Activated CD4-positive, alpha-beta T cell treated with anti-CD3 and anti-CD28 coated beads for 36 hours (primary cell): ENCODE data around the gene LAMA2. TPM values are rescaled to one million over a fixed set of nuclear protein-coding genes. Genes with fewer than 3 reads are reported as not detected.

ENCODE experiments used
- ATAC-seq: fragments of 200-7000 bp; cut with Tn5 transposase; one replicate; pipeline ENCODE4 v1.10.0; 2021; ENCODE audit warnings: mild to moderate bottlenecking, moderate library complexity
- CTCF ChIA-PET: fragments of 350-600 bp; sonication (Branson Sonifier 250); formaldehyde crosslinking; loops from one replicate; lab custom pipeline; 2021; ENCODE audit warnings: antibody characterized with exemption; lab: Charles Lee
- POLR2A ChIA-PET: fragments of 350-600 bp; sonication (Branson Sonifier 250); formaldehyde crosslinking; loops from one replicate; lab custom pipeline; 2021; ENCODE audit warnings: antibody characterized with exemption, inconsistent platforms; lab: Charles Lee
- DNase-seq: peaks from one replicate; pipeline ENCODE4 v3.0.0-alpha.2; 2020
- H3K27ac Mint-ChIP-seq: one replicate; pipeline ENCODE4 v1.8.0; 2021; ENCODE audit warnings: mixed read lengths
- H3K27me3 Mint-ChIP-seq: one replicate; pipeline ENCODE4 v1.8.0; 2021; ENCODE audit warnings: mixed read lengths
- H3K36me3 Mint-ChIP-seq: one replicate; pipeline ENCODE4 v1.8.0; 2021; ENCODE audit warnings: low read depth, mixed read lengths
- H3K4me1 Mint-ChIP-seq: one replicate; pipeline ENCODE4 v1.8.0; 2021; ENCODE audit warnings: mixed read lengths
- H3K4me3 Mint-ChIP-seq: one replicate; pipeline ENCODE4 v1.8.0; 2021; ENCODE audit warnings: mild to moderate bottlenecking, moderate library complexity, mixed read lengths
- H3K9me3 Mint-ChIP-seq: one replicate; pipeline ENCODE4 v1.8.0; 2021; ENCODE audit warnings: low read depth, mixed read lengths
- intact Hi-C, 2 experiments: fragments of 100-400 bp; cut with DNase I in 1 of 2; cut with micrococcal nuclease in 1 of 2; formaldehyde crosslinking; loops; one replicate each; pipeline versions ENCODE4 v1.14.2 to v1.15.1; 2022 to 2024; cut with DNase I, micrococcal nuclease
- total RNA-seq, 2 experiments: library from RNA; stranded (reverse); gene quantifications; one replicate each; pipeline ENCODE4 v1.2.3, GENCODE V29; 2021

LAMA2 gene
- total RNA-seq, result under 1 TPM; 0.65 to 0.80 TPM

GRCh38 chr6:128882991-128883611, at the start of gene LAMA2:
Gene LAMA2 (plus strand): TSS chr6:128883138. CDS start chr6:128883246, 108 bp downstream.
- no peak within 1 kb of the TSS for H3K27ac Mint-ChIP-seq
- intact Hi-C loops, result no loop called here
- H3K4me1 Mint-ChIP-seq, result peaks cover 4% of the 10 kb centered on the region
- DNase-seq (peak; percentile 22), ATAC-seq (no peak)
- H3K27me3 Mint-ChIP-seq, result peaks cover 29% of the 10 kb centered on the region
- H3K4me3 Mint-ChIP-seq, result no peak within 1 kb of the TSS
- no peaks in the 10 kb centered on the region for H3K9me3 Mint-ChIP-seq
- POLR2A ChIA-PET, result no interaction called here
- no peaks in the 10 kb centered on the region for H3K36me3 Mint-ChIP-seq
- CTCF ChIA-PET, result interaction anchor here (0.7 kb wide), 1 partner anchor 637 kb away, joined by 3 read pairs; no protein-coding TSS in a partner anchor

GRCh38 chr6:128836761-128837160, 46.2 kb upstream of the LAMA2 start:
- no peak overlapping the region for H3K27ac Mint-ChIP-seq
- intact Hi-C loops, result no loop called here
- H3K9me3 Mint-ChIP-seq, result peaks cover 4% of the 10 kb centered on the region
- DNase-seq (no peak), ATAC-seq (no peak)
- ChIA-PET CTCF (no interaction called here), POLR2A (no interaction called here)
- peaks cover 6% of the 10 kb centered on the region for H3K27me3 Mint-ChIP-seq
- H3K4me3 Mint-ChIP-seq, result no peak overlapping the region
- H3K36me3 Mint-ChIP-seq, result no peaks in the 10 kb centered on the region
- H3K4me1 Mint-ChIP-seq, result no peaks in the 10 kb centered on the region

GRCh38 chr6:128841518-128841917, 41.4 kb upstream of the LAMA2 start:
- intact Hi-C loops, result no loop called here
- Mint-ChIP-seq H3K9me3 (no peaks in the 10 kb centered on the region), H3K27me3 (peaks cover 7% of the 10 kb centered on the region), H3K36me3 (no peaks in the 10 kb centered on the region), H3K4me3 (no peak overlapping the region), H3K4me1 (no peaks in the 10 kb centered on the region), H3K27ac (no peak overlapping the region)
- CTCF ChIA-PET, result interaction anchor here (1.3 kb wide), 1 partner anchor 13 kb away, joined by 3 read pairs; no protein-coding TSS in a partner anchor
- POLR2A ChIA-PET, result no interaction called here
- DNase-seq (no peak), ATAC-seq (peak; percentile 19)

- no peak overlapping the region for H3K27ac Mint-ChIP-seq
- no peaks in the 10 kb centered on the region for H3K4me1 Mint-ChIP-seq
- H3K27me3 Mint-ChIP-seq, result peaks cover 11% of the 10 kb centered on the region
- H3K36me3 Mint-ChIP-seq, result no peaks in the 10 kb centered on the region
- DNase-seq, result no peak
- no peak overlapping the region for H3K4me3 Mint-ChIP-seq
- ChIA-PET CTCF (no interaction called here), POLR2A (no interaction called here)
- H3K9me3 Mint-ChIP-seq, result no peaks in the 10 kb centered on the region
- ATAC-seq, result no peak
- intact Hi-C loops, result no loop called here
Observed at GRCh38 chr6:128844598-128844997, 38.3 kb upstream of the LAMA2 start.

GRCh38 chr6:128847431-128848210, 35.3 kb upstream of the LAMA2 start:
- ATAC-seq (no peak), DNase-seq (no peak)
- CTCF ChIA-PET, result no interaction called here
- no peak overlapping the region for H3K4me3 Mint-ChIP-seq
- POLR2A ChIA-PET, result no interaction called here
- H3K36me3 Mint-ChIP-seq, result no peaks in the 10 kb centered on the region
- peaks cover 9% of the 10 kb centered on the region for H3K27me3 Mint-ChIP-seq
- H3K9me3 Mint-ChIP-seq, result no peaks in the 10 kb centered on the region
- no peak overlapping the region for H3K27ac Mint-ChIP-seq
- H3K4me1 Mint-ChIP-seq, result no peaks in the 10 kb centered on the region
- intact Hi-C loops, result no loop called here

- H3K36me3 Mint-ChIP-seq, result no peaks in the 10 kb centered on the region
- no peaks in the 10 kb centered on the region for H3K9me3 Mint-ChIP-seq
Observed at GRCh38 chr6:128848212-128848935, 34.6 kb upstream of the LAMA2 start.

GRCh38 chr6:128855581-128856085, 27.3 kb upstream of the LAMA2 start:
- Mint-ChIP-seq H3K36me3 (no peaks in the 10 kb centered on the region), H3K9me3 (peaks cover 2% of the 10 kb centered on the region), H3K27me3 (peaks cover 2% of the 10 kb centered on the region), H3K27ac (no peak overlapping the region), H3K4me1 (no peaks in the 10 kb centered on the region), H3K4me3 (no peak overlapping the region)
- ATAC-seq (no peak), DNase-seq (no peak)
- ChIA-PET CTCF (no interaction called here), POLR2A (interaction anchor here (0.7 kb wide), 1 partner anchor 242 kb away, joined by 3 read pairs; no protein-coding TSS in a partner anchor)
- intact Hi-C loops, result no loop called here

More at GRCh38 chr6:128848212-128848935, 34.6 kb upstream of the LAMA2 start:
- Mint-ChIP-seq H3K27ac (no peak overlapping the region), H3K27me3 (peaks cover 9% of the 10 kb centered on the region), H3K4me1 (no peaks in the 10 kb centered on the region), H3K4me3 (no peak overlapping the region)
- ATAC-seq (no peak), DNase-seq (no peak)
- ChIA-PET POLR2A (no interaction called here), CTCF (no interaction called here)
- intact Hi-C loops, result no loop called here

GRCh38 chr6:128857806-128858205, 25.1 kb upstream of the LAMA2 start:
- ATAC-seq (no peak), DNase-seq (no peak)
- intact Hi-C loops, result no loop called here
- CTCF ChIA-PET, result no interaction called here
- Mint-ChIP-seq H3K27ac (no peak overlapping the region), H3K4me1 (no peaks in the 10 kb centered on the region), H3K36me3 (no peaks in the 10 kb centered on the region), H3K9me3 (peaks cover 14% of the 10 kb centered on the region), H3K27me3 (no peaks in the 10 kb centered on the region), H3K4me3 (no peak overlapping the region)
- POLR2A ChIA-PET, result no interaction called here

- CTCF ChIA-PET, result no interaction called here
- intact Hi-C loops, result no loop called here
- Mint-ChIP-seq H3K36me3 (no peaks in the 10 kb centered on the region), H3K27ac (no peak overlapping the region), H3K4me1 (no peaks in the 10 kb centered on the region), H3K9me3 (peaks cover 14% of the 10 kb centered on the region), H3K27me3 (no peaks in the 10 kb centered on the region), H3K4me3 (no peak overlapping the region)
- POLR2A ChIA-PET, result no interaction called here
- no peak for DNase-seq
- no peak for ATAC-seq
Observed at GRCh38 chr6:128860782-128861181, 22.2 kb upstream of the LAMA2 start.

- CTCF ChIA-PET, result interaction anchor here (0.6 kb wide), 1 partner anchor 84 kb away, joined by 3 read pairs; no protein-coding TSS in a partner anchor
- no peaks in the 10 kb centered on the region for H3K4me1 Mint-ChIP-seq
- H3K27ac Mint-ChIP-seq, result no peak overlapping the region
- intact Hi-C loops, result no loop called here
- H3K36me3 Mint-ChIP-seq, result no peaks in the 10 kb centered on the region
- peaks cover 2% of the 10 kb centered on the region for H3K27me3 Mint-ChIP-seq
- POLR2A ChIA-PET, result no interaction called here
- ATAC-seq, result no peak
- no peak overlapping the region for H3K4me3 Mint-ChIP-seq
- H3K9me3 Mint-ChIP-seq, result peaks cover 14% of the 10 kb centered on the region
- DNase-seq, result no peak
Observed at GRCh38 chr6:128863983-128864382, 19.0 kb upstream of the LAMA2 start.

GRCh38 chr6:128870746-128871145, 12.2 kb upstream of the LAMA2 start:
- ATAC-seq (no peak), DNase-seq (no peak)
- POLR2A ChIA-PET, result no interaction called here
- intact Hi-C loops, result no loop called here
- Mint-ChIP-seq H3K9me3 (no peaks in the 10 kb centered on the region), H3K4me3 (no peak overlapping the region), H3K27me3 (peaks cover 2% of the 10 kb centered on the region), H3K4me1 (no peaks in the 10 kb centered on the region), H3K27ac (no peak overlapping the region), H3K36me3 (no peaks in the 10 kb centered on the region)
- CTCF ChIA-PET, result no interaction called here
